NCI-H774 (cell line): ENCODE measurements around the gene ADAMTS12.
A peak's percentile ranks its signal among the peaks of the same experiment; 100 is the strongest.
"Not testable (repeated sequence)": the region's sequence is repeated elsewhere in the genome, so short reads cannot be mapped to it uniquely, and the experiment has no call there.

Experiments
- DNase-seq: peaks from one replicate; lab custom pipeline; 2025; lab: John Stamatoyannopoulos, UW

ADAMTS12 gene, protein sequence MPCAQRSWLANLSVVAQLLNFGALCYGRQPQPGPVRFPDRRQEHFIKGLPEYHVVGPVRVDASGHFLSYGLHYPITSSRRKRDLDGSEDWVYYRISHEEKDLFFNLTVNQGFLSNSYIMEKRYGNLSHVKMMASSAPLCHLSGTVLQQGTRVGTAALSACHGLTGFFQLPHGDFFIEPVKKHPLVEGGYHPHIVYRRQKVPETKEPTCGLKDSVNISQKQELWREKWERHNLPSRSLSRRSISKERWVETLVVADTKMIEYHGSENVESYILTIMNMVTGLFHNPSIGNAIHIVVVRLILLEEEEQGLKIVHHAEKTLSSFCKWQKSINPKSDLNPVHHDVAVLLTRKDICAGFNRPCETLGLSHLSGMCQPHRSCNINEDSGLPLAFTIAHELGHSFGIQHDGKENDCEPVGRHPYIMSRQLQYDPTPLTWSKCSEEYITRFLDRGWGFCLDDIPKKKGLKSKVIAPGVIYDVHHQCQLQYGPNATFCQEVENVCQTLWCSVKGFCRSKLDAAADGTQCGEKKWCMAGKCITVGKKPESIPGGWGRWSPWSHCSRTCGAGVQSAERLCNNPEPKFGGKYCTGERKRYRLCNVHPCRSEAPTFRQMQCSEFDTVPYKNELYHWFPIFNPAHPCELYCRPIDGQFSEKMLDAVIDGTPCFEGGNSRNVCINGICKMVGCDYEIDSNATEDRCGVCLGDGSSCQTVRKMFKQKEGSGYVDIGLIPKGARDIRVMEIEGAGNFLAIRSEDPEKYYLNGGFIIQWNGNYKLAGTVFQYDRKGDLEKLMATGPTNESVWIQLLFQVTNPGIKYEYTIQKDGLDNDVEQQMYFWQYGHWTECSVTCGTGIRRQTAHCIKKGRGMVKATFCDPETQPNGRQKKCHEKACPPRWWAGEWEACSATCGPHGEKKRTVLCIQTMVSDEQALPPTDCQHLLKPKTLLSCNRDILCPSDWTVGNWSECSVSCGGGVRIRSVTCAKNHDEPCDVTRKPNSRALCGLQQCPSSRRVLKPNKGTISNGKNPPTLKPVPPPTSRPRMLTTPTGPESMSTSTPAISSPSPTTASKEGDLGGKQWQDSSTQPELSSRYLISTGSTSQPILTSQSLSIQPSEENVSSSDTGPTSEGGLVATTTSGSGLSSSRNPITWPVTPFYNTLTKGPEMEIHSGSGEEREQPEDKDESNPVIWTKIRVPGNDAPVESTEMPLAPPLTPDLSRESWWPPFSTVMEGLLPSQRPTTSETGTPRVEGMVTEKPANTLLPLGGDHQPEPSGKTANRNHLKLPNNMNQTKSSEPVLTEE (N-terminal part only)

GRCh38 chr5:33891788-33892619, at the start of gene ADAMTS12:
TSS of gene ADAMTS12 (minus strand) at chr5:33891990. CDS start at chr5:33891856, 134 bp downstream.
- no peak for DNase-seq

- DNase-seq, result no peak
These were observed 49.3 kb upstream of the ADAMTS12 start for GRCh38 chr5:33941090-33941489.

DNA sequence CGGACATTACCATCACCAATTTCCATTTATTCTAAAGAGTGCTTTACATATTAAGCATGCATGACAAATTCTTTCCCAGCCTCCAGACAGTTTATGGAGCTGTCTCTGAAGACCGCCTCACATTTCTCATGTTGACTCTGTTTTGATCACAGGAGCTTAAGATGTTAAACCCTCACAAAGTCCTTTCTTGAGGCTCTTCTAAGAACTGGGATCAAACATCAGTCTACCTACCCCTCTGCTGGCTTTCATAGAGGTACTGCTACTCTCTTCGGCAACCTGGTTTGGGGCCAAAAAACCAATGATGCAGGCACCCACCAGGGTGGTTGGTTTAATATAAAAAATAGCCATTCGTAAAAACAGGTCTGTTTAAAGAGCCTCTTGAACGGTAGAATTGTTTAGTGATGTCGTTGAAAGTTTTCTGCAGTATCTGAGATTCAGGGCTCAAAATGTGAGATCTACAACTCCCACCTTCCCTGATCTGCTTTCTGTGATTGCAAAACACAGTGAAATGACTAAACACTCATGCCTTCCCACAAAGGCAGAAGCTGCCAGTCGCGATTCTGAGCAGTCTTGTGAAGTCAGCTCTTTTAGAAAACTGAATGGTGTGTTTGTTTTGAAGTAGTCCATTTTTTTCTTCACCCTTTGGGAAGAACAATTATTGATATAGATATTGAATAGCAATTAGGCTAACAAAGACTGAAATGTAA, 47.9 kb upstream of the ADAMTS12 start:
- no peak for DNase-seq

- DNase-seq, result no peak
These were observed 47.1 kb upstream of the ADAMTS12 start for GRCh38 chr5:33938881-33939280.

- no peak for DNase-seq
These were observed 46.7 kb upstream of the ADAMTS12 start for GRCh38 chr5:33938507-33938796.

DNA sequence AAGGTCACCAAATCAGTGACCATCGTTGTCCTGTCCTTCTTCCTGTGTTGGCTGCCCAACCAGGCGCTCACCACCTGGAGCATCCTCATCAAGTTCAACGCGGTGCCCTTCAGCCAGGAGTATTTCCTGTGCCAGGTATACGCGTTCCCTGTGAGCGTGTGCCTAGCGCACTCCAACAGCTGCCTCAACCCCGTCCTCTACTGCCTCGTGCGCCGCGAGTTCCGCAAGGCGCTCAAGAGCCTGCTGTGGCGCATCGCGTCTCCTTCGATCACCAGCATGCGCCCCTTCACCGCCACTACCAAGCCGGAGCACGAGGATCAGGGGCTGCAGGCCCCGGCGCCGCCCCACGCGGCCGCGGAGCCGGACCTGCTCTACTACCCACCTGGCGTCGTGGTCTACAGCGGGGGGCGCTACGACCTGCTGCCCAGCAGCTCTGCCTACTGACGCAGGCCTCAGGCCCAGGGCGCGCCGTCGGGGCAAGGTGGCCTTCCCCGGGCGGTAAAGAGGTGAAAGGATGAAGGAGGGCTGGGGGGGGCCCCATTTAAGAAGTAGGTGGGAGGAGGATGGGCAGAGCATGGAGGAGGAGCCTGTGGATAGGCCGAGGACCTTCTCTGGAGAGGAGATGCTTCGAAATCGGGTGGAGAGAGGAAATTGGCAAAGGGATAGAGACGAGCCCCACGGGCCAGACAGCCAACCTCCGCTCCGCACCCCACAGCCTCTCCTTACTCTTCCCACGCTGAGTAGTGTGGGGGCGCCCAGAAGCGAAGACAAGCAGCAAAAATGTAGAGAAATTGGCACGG, 46.1 kb upstream of the ADAMTS12 start:
- no peak for DNase-seq

DNA sequence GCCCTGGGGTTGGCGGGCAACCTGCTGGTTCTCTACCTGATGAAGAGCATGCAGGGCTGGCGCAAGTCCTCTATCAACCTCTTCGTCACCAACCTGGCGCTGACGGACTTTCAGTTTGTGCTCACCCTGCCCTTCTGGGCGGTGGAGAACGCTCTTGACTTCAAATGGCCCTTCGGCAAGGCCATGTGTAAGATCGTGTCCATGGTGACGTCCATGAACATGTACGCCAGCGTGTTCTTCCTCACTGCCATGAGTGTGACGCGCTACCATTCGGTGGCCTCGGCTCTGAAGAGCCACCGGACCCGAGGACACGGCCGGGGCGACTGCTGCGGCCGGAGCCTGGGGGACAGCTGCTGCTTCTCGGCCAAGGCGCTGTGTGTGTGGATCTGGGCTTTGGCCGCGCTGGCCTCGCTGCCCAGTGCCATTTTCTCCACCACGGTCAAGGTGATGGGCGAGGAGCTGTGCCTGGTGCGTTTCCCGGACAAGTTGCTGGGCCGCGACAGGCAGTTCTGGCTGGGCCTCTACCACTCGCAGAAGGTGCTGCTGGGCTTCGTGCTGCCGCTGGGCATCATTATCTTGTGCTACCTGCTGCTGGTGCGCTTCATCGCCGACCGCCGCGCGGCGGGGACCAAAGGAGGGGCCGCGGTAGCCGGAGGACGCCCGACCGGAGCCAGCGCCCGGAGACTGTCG, 45.4 kb upstream of the ADAMTS12 start:
- DNase-seq, result no peak

DNA sequence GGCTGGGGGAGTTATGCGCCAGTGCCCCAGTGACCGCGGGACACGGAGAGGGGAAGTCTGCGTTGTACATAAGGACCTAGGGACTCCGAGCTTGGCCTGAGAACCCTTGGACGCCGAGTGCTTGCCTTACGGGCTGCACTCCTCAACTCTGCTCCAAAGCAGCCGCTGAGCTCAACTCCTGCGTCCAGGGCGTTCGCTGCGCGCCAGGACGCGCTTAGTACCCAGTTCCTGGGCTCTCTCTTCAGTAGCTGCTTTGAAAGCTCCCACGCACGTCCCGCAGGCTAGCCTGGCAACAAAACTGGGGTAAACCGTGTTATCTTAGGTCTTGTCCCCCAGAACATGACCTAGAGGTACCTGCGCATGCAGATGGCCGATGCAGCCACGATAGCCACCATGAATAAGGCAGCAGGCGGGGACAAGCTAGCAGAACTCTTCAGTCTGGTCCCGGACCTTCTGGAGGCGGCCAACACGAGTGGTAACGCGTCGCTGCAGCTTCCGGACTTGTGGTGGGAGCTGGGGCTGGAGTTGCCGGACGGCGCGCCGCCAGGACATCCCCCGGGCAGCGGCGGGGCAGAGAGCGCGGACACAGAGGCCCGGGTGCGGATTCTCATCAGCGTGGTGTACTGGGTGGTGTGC, 44.7 kb upstream of the ADAMTS12 start, which contains the start of gene RXFP3:
TSS of gene RXFP3 (plus strand) at position 6 of the 636 bp plus-strand sequence. CDS start at position 361, 355 bp downstream.
- DNase-seq, result peak; percentile 44

DNA sequence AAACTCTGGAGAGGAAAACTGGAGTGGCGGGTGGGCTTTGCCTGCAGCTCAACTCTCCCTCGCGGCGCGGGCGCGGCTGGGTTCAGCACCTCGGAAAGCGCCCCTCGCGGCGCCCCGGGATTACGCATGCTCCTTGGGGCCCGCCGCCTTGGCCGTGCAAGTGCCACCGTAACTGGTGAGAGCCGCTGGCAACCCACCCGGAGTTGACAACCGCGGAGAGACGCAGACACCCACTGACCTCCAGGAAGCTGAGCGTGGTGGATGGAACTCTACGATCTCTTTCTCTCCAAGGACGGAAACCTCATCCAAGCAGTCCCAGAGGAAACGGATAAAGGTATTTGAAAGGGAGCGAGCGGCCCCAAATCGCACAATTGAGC, 44.2 kb upstream of the ADAMTS12 start:
- DNase-seq, result peak; percentile 68

GRCh38 chr5:33934176-33934575, 42.4 kb upstream of the ADAMTS12 start:
- DNase-seq, result no peak

DNA sequence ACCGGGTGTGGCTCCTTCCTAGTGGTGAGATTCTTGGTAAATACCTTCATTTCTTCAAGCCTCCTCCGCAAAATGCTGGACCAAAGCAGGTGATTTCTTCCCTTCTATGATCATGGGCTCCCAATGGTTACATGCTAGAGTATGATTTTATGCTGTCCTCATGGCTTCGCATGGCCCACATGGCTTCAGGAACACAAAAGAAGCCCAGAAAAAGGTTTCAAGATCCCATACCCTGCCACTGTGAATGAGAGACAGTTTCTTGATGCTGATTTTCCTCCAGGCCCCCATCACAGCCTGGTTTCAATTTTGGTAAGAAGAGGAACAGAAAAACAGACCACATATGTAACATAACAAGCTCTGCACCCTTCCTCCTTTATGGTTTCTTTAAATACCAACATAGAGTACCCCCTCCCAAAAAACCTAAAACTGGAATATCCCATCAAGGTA, 42.0 kb upstream of the ADAMTS12 start:
- DNase-seq, result no peak

DNA sequence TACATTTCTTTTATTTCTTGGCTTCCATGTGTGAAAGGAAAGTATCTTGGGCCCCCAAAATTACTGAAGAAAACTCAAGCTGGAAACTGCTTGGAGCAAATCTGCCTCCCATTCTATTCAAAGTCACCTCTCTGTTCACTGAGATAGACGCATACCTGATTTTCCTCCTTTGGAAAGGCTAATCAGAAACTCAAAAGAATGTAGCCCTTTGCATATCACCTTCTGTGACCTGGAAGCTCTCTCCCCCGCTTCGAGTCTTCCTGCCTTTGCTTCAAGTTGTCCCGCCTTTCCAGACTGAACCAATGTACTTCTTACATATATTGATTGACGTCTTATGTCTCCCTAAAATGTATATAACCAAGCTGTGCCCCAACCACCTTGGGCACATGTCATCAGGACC, 39.3 kb upstream of the ADAMTS12 start:
- no peak for DNase-seq

GRCh38 chr5:33929925-33930690, 38.3 kb upstream of the ADAMTS12 start:
- no peak for DNase-seq

DNA sequence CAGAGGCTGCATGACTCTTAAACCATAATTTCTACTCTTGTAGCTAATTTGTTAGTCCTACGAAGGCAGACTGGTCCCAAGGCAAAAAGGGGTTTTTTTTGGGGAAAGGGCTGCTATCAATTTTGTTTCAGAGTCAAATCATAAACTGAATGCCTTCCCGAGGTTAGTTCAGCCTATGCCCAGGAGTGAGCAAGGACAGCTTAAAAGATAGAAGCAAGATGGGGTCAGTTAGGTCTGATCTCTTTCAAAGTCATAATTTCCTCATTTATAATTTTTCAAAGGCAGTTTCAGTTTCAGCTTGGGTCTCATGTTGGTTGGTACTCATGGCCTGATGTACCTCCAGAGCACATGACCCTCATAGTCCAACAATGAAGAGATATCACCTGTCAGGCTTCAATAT, 36.5 kb upstream of the ADAMTS12 start:
- no peak for DNase-seq

- DNase-seq, result no peak
These were observed 35.9 kb upstream of the ADAMTS12 start for GRCh38 chr5:33927685-33928084.

- DNase-seq, result no peak
These were observed 33.5 kb upstream of the ADAMTS12 start for GRCh38 chr5:33925278-33925677.

GRCh38 chr5:33921002-33921401, 29.2 kb upstream of the ADAMTS12 start:
- no peak for DNase-seq

DNA sequence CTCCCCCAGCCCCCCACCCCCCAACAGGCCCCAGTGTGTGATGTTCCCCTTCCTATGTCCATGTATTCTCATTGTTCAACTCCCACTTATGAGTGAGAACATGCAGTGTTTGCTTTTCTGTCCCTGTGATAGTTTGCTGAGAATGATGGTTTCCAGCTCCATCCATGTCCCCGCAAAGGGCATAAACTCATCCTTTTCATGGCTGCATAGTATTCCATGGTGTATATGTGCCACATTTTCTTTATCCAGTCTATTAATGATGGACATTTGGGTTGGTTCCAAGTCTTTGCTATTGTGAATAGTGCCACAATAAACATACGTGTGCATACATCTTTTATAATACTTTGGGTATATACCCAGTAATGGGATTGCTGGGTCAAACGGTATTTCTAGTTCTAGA, 23.1 kb upstream of the ADAMTS12 start:
- DNase-seq, result not testable (repeated sequence)
